Peyer's patch (tissue), 4 donors: Measurements from ENCODE around the gene JPH4. TPM values are rescaled to one million over a fixed set of nuclear protein-coding genes. Genes with fewer than 3 reads are reported as not detected.

Experiments
- DNase-seq, 3 donors: peaks; one replicate each; pipeline ENCODE4 v3.0.0-alpha.2; 2017 to 2019
- H3K27ac ChIP-seq, 4 donors: fragments of 200-600 bp; sonication (generic); one replicate each; pipeline ENCODE4 v1.5.1; 2016 to 2019
- H3K27me3 ChIP-seq, 2 donors: fragments of 200-600 bp; sonication (generic); one replicate each; pipeline ENCODE4 v1.5.1; 2019
- H3K36me3 ChIP-seq, 3 donors: fragments of 200-600 bp; sonication (generic); one replicate each; pipeline ENCODE4 v1.5.1; 2016 to 2019
- H3K4me1 ChIP-seq, 4 donors: fragments of 200-600 bp; sonication (generic); one replicate each; pipeline ENCODE4 v1.5.1; 2016 to 2019
- H3K4me3 ChIP-seq, 4 donors: fragments of 200-600 bp; sonication (generic); 1 replicate in 3 of 4; 2 replicates in 1 of 4; pipeline ENCODE4 v1.5.1; 2016 to 2019; ENCODE audit warnings: mild to moderate bottlenecking in 1 of 4
- H3K9me3 ChIP-seq, 4 donors: fragments of 200-600 bp; sonication (generic); one replicate each; pipeline ENCODE4 v1.5.1; 2016 to 2019; ENCODE audit warnings: mild to moderate bottlenecking in 1 of 4
- CTCF ChIP-seq, 6 experiments: fragments of 450-650 bp in 4 of 6; fragments of 200-600 bp in 2 of 6; sonication (generic) in 1 of 6; IDR thresholded peaks; one replicate each; pipeline ENCODE4 v1.5.1; 2017 to 2019; ENCODE audit warnings: antibody characterized with exemption in 6 of 6, mild to moderate bottlenecking in 3 of 6, moderate library complexity in 1 of 6
- POLR2A ChIP-seq, 2 donors: fragments of 450-650 bp; IDR thresholded peaks; one replicate each; pipeline ENCODE4 v1.5.1; 2017; ENCODE audit warnings: antibody characterized with exemption in 2 of 2, mild to moderate bottlenecking in 2 of 2, moderate library complexity in 2 of 2
- total RNA-seq, 4 donors: library from RNA; depleted of rRNA; stranded (reverse); fragments of >200 nt; gene quantifications; one replicate each; pipeline ENCODE4 v1.1.0, GENCODE V29; 2016

The JPH4 gene
- total RNA-seq, 4 donors from 2014 or later, result 0.85 to 8.3 (median 1.5) TPM; not detected in 1

DNA sequence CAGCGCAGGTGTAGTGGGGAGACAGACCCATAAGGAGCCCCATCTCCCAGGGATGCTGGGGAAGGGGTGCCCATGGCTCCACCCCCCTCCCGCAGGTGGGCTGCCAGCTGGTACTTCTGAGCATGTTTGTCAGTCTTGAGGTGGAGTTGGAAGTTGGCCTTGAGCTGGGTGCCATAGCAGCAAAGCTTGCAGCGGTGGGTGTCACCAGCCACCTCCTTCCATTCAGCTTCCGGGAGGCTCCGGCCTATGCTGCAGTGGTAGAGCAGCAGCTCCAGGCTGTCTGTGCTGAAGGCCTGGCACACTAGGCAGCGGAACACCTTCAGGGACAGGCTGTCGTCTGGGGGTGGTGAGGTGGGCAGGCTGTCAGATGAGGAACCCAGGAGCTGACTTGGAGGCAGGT lies 45.9 kb downstream of the JPH4 start:
- no peak for DNase-seq
- Histone ChIP-seq H3K9me3 (no peaks in the 10 kb centered on the region), H3K27me3 (no peaks in the 10 kb centered on the region), H3K4me3 (no peak overlapping the region), H3K36me3 (no peaks in the 10 kb centered on the region), H3K4me1 (no peaks in the 10 kb centered on the region), H3K27ac (no peak overlapping the region)
- TF ChIP-seq POLR2A (IDR thresholded peaks at IDR 0.05) (no peak), CTCF (IDR thresholded peaks at IDR 0.05) (no peak)

- no peak for DNase-seq
- H3K9me3 ChIP-seq, result no peaks in the 10 kb centered on the region
- no peaks in the 10 kb centered on the region for H3K36me3 ChIP-seq
- no peaks in the 10 kb centered on the region for H3K27me3 ChIP-seq
- no peaks in the 10 kb centered on the region for H3K4me1 ChIP-seq
- TF ChIP-seq CTCF (IDR thresholded peaks at IDR 0.05) (no peak), POLR2A (IDR thresholded peaks at IDR 0.05) (no peak)
- no peak overlapping the region for H3K4me3 ChIP-seq
- H3K27ac ChIP-seq, result no peak overlapping the region
These were observed 47.2 kb downstream of the JPH4 start for GRCh38 chr14:23531391-23531790.

GRCh38 chr14:23530375-23531055 lies 48.1 kb downstream of the JPH4 start:
- Histone ChIP-seq H3K4me3 (no peak overlapping the region), H3K4me1 (no peaks in the 10 kb centered on the region), H3K36me3 (no peaks in the 10 kb centered on the region), H3K27ac (no peak overlapping the region), H3K9me3 (no peaks in the 10 kb centered on the region), H3K27me3 (no peaks in the 10 kb centered on the region)
- no peak for DNase-seq
- no peak for TF ChIP-seq POLR2A (IDR thresholded peaks at IDR 0.05)
- no peak for TF ChIP-seq CTCF (IDR thresholded peaks at IDR 0.05)

- no peak for DNase-seq
- Histone ChIP-seq H3K4me1 (no peaks in the 10 kb centered on the region), H3K27me3 (no peaks in the 10 kb centered on the region), H3K9me3 (no peaks in the 10 kb centered on the region), H3K4me3 (no peak overlapping the region), H3K27ac (no peak overlapping the region), H3K36me3 (no peaks in the 10 kb centered on the region)
- TF ChIP-seq CTCF (IDR thresholded peaks at IDR 0.05) (no peak), POLR2A (IDR thresholded peaks at IDR 0.05) (no peak)
These were observed 49.6 kb downstream of the JPH4 start for GRCh38 chr14:23529016-23529415.

DNA sequence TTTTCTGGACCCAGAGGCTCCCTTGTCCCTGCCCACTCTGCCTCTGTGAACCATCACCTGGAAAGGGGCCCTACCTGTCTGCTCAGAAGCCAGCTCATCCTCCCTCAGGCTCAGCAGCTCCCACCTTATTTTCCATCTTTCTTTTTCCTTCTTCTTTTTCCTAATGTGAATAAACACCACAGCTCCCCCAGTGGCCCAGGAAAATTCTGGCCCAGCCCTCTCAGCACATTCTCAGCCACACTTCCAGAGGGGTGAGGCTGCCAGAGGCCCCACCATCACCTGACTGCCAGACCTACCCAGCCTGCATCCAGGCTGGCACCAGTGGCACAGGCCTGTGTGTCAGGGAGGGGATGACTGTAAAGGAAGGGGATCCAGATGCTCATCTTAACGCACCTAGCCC lies 50.0 kb downstream of the JPH4 start:
- Histone ChIP-seq H3K36me3 (no peaks in the 10 kb centered on the region), H3K4me3 (no peak overlapping the region), H3K9me3 (no peaks in the 10 kb centered on the region), H3K27me3 (no peaks in the 10 kb centered on the region), H3K4me1 (no peaks in the 10 kb centered on the region), H3K27ac (no peak overlapping the region)
- TF ChIP-seq CTCF (IDR thresholded peaks at IDR 0.05) (no peak), POLR2A (IDR thresholded peaks at IDR 0.05) (no peak)
- no peak for DNase-seq

- no peaks in the 10 kb centered on the region for H3K9me3 ChIP-seq
- no peaks in the 10 kb centered on the region for H3K36me3 ChIP-seq
- no peak overlapping the region for H3K27ac ChIP-seq
- no peak overlapping the region for H3K4me3 ChIP-seq
- TF ChIP-seq CTCF (IDR thresholded peaks at IDR 0.05), result no peak
- TF ChIP-seq POLR2A (IDR thresholded peaks at IDR 0.05), result no peak
- H3K27me3 ChIP-seq, result no peaks in the 10 kb centered on the region
- no peak for DNase-seq
- no peaks in the 10 kb centered on the region for H3K4me1 ChIP-seq
These were observed 53.0 kb downstream of the JPH4 start for GRCh38 chr14:23525611-23526010.
